GM18873 (cell line): Measurements from ENCODE around the gene PIK3R2.
"Not testable (repeated sequence)": the region's sequence is repeated elsewhere in the genome, so short reads cannot be mapped to it uniquely, and the experiment has no call there.

Experiments used
- ATAC-seq: cut with Tn5 transposase; IDR thresholded peaks from one replicate; pipeline ENCODE4 v1.9.1; 2021; ENCODE audit warnings: mild to moderate bottlenecking, moderate library complexity, moderate number of reproducible peaks; ENCODE audit not compliant: unreplicated experiment, low FRiP score

The PIK3R2 gene

DNA sequence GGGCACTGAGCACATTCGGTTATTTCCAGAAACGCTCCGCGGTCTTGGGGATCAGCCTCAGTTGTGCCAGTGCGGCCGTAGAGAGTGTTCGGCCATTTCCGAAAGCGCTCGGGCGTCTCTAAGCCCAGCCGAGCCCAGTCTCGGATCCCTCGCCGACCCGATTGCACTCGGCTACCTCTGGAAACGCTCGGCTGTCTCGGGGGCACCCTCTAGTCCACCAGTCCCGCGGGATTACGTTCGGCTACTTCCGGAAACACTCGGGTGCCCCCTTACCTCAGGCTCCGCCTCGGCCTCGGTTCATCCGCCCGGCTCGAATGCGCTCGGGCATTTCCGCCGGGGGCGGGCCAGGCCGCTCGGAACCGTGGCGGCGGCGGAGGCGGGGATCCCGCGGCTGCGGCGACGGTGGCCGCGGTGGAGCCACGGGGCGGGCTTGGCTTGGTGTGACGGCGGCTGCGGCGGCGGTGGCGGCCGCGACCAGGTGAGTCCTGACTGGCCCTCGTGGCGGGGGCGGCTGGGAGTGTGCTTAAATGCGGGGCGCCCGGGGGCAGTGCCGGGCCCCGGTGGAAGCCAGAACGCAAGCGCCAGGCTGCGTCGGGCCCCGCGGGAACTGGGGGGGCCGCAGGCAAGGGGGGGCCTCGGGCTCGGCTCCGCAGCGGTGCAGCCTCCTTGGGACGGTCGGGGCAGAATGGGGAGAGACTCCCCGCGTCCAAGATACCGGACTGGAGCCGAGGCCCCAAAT lies at the start of gene PIK3R2:
TSS of gene PIK3R2 (plus strand) at position 347 of the 739 bp plus-strand sequence. CDS start 2,717 bp downstream, outside the sequence.
- ATAC-seq, result peak; percentile 73

DNA sequence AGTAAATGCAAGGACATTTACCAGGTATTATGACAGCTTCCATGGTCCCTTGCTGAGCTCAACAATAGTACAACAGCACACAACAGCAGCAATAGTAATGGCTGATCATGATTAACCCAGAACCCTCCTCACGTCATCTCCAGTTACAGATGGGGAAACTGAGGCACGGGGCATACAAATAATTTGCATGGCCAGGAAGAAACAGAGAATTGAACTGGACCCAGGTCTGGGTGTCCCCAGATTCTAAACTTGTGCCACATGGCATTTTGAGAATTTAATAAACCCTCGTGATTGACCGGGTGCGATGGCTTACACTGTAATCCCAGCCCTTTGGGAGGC lies 48.2 kb upstream of the PIK3R2 start:
- no peak for ATAC-seq

DNA sequence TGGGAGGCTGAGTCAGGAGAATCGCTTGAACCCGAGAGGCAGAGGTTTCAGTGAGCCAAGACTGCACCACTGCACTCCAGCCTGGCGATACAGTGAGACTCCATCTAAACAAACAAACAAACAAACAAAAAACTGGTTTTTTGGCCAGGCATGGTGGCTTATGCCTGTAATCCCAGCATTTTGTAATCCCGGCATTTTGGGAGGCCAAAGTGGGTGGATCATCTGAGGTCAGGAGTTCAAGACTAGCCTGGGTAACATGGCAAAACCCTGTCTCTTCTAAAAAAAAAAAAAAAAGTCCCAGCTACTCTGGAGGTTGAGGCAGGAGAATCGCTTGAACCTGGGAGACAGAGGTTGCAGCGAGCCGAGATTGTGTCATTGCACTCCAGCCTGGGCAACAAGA lies 47.7 kb upstream of the PIK3R2 start:
- not testable (repeated sequence) for ATAC-seq

DNA sequence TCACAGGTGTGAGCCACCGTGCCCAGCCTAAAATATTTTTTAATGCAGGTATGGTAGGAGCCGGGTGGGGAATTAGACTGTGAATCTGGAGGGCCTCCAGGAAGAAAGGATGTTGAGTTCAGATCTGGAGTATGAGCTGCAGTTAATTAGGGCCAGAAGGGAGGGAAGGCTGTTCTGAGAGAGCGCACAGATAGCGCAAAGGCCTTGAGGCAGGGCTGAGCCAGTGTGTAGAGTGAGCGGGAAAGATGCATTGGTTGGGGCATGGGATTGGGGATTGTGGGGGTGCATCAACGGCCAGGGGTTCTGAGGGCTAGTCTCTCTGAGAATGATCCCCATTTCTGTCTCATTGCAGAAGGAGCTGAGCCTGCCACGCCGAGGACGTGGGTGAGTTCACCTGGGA lies 45.7 kb upstream of the PIK3R2 start:
- ATAC-seq, result no peak

DNA sequence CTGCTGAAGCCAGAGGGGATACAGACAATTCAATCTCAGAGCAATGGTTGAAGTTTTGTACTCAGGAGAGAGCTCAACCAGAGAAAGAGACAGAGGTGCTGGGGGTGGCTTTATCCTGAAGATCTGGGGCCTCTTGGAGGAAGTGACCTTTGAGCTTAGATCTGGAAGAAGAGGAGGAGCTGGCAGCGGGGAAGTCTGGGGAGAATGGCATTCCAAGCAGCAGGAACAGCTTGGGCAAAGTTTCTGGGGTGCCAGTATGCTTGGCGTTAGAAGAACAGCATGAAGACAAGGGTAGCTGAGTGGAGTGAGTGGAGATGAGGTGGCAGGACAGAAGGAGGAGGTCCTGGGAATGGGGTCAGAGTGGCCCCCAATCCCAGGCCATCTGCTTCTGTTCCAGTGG lies 44.1 kb upstream of the PIK3R2 start:
- no peak for ATAC-seq

DNA sequence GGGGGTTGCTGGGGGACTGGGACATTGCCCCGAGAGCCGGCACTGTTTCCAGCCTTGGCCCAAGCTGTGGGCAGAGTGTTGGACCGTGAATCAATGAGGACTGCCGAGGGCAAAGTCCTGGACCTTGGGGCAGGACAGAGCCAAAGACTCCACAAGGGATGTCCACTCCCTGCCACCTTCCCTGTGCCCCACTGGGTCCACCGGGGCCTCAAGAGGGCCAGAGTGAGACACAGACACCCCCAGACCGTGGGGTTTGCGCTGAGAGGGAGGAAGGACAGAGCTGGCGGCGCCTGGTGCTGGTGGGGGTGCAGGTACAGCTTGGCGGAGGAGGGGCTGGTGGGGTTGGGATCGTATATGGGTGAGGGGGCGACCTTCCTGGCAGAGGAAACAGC lies 43.6 kb upstream of the PIK3R2 start:
- no peak for ATAC-seq

DNA sequence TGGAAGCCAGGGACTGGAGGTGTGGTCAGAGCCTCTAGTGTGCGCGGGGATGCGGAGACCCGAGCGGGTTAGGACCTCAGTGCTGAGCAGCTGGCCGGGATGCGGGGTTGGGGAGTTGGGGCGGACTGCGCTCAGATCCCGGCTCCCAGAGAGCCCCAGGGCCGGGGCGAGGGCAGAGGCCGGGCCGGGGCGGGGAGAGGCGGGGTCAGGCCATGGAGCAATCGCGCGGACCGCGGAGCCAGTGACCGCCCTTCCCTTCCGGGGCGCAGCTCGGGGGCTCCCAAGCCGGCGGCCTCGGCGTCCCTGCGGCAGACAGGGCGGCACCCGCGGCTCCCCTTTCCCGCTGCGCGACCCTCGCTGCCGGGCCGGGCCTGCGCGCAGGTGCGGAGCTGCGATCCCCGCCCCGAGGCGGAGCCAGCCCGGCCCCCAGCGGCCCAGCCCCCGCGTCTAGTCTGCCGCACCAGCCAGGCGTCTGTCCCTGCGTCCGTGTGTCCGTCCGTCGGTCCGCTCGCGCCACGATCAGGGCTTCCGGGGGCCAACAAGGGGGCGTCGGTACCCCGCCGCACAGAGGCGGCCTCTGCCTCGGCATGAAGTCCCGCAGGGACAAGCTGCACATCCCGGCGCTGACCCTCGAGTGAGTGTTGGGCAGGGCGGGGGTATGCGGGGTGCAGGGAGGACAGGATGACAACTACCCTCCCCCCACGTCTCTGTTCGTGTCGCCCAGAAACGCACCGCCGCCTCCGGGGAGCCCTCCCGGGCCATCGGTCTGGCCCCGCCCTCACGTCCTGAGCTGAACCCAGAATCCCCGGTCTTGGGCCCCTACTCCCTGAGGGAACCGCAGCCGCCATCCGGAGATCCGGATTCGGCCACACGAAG lies 43.0 kb upstream of the PIK3R2 start:
- no peak for ATAC-seq

DNA sequence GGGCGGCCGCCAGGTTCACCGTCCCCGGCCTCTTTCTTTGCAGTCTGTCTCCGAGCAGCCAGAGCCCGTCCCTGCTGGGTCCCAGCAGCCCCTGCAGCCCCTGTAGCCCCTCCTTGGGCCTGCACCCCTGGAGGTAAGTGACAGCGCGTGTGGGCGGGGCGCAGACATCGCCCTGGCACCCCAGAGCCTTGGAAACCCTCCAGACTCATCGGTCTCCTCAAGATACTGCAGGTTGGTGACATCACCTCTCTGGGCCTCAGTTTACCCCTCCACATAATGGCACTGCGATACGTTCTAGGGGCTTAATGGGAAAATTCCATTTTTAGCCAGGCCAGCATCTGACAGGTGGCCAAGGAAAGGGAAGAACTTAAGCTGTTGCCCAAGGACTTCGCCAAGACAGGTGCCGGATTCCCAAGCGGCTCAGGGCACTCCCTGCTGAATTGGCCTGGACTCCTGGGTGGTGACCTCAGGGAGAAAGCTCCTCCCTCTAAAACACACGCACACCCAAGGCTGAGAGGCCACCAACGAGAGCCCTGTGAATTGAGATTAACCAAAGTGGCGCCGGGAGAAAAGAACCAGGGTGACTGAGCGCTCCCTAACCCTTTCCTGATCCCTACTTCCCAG lies 42.2 kb upstream of the PIK3R2 start:
- ATAC-seq, result no peak

DNA sequence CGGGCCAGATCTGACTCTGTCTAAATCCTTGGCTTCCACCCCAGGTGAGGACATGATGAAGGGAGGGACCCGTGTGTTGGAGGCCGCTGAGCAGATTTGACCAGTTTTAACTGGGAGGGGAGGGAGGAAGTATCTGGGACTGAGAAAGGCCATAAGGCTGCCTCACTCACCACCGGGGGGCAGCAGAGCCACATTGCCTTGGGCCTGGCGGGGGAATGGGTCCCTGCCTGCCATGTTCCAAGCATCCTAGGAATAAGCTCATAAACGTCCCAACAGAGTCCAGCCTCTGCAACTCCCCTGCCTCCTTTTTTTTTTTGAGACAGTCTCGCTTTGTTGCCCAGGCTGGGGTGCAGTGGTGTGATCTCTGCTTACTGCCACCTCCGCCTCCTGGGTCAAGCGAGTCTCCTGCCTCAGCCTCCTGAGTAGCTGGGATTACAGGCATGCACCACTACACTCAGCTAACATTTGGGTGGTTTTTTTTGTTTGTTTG lies 39.9 kb upstream of the PIK3R2 start:
- no peak for ATAC-seq

DNA sequence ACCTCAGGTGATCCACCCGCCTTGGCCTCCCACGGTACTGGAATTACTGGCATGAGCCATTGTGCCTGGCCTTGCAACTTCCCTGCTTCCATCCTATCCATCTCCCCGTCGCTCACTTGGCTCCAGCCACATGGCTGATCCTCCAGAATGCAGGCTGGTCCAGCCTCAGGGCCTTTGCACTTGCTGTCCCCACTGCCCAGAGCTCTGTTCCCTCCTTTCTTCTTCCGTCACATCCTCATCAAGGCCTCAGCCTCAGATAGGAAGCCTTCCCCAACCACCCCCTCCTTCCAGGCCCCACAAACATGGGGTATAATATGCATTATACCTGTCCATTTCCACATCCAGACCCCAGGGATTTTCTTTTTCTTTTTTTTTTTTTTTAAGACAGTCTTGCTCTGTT lies 39.1 kb upstream of the PIK3R2 start:
- no peak for ATAC-seq

DNA sequence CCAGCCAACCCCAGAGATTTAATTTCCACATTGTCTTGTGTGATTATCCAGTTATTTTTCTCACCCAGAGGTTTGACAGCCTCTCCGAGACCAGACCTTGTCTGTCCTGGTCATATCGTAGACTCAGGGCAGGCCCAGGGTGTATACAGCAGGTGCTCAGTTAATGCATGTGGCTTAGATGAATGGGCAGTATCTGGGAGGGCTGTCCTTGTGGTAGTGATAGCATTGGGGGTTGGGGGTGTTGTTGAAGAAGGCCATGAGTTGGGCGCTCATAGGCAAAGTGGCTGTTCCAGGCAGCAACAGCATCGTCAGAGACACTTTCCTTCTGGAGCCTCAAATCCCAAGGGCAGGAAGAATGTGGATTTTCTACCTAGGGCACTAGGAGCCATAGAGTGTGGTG lies 38.5 kb upstream of the PIK3R2 start:
- no peak for ATAC-seq

DNA sequence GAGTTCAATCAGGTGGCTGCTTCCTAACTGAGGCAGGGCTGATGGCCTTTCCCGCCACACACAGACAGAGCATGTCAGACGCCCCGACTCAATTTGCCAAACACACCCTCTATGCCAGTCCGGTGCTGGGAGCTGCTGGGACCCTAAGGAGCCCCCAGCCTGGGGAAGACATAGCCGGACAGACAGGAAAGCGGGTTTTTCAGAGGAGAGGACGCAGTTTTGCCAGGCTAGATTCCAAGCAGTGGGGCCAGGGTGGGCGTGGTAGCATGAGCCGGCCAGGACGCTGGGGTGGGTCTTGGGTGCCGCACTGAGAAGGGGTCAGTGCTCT lies 35.6 kb upstream of the PIK3R2 start:
- ATAC-seq, result no peak

DNA sequence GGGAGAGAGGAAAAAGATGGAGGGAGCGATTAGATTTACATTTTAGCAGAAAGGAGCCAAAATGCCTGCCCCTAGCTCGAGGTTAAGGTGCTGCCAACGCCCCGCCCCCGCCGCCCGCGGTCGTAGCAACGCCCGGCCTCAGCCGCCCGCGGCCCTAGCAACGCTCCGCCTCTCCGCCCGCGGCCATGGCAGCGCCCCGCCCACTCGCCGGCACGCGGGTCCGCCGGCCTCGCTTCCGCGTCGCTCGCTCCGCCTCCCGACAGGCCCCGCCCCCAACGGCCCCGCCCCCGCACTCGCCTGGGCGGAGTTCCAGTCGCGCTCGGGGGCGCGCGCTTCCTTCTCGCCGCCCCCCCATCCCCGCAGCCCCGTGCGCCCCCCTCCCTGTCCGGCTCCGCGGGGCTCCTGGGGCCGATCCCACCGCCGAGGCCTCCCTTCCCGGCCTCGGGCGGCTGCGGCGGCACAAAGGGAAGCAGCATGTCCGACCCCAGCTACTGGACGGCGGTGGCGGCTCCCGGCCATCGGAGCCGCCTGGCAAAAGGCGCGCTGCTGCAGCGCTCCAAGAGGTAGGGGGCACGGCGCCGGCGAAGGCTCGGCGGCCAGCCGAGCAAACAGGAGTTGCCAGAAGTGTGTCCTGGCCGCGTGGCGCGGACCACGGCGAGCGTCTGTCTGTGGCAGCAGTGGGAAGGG lies 35.1 kb upstream of the PIK3R2 start:
- peak; percentile 59 for ATAC-seq

DNA sequence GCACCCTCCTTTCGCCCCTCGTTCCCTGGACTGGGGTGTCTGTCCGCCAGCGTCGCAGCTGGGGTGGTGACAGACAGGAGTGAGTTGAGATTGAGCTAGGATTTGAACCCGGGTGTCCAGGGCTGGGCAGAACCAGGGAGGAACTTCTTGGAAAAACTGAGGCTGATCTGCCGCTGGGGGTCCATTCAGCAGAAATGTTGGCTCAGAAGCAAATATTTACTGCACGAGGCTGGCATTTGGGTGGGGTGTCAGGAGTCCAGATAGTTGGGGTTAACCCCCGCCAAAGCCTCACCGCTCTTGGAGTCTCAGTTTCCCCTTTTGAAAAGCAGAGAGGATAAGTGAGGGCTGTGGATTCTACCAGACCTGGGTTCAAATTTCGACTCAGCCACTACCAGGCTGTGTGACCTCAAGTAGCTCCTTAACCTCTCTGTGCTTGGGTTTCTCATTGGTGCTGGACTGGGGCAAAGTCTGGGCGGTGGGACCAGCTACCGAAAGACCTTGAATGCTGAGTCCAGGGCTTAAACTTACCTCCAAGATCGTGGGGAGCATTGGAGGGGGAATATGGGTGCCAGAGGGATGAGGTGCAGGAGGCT lies 34.4 kb upstream of the PIK3R2 start:
- no peak for ATAC-seq

DNA sequence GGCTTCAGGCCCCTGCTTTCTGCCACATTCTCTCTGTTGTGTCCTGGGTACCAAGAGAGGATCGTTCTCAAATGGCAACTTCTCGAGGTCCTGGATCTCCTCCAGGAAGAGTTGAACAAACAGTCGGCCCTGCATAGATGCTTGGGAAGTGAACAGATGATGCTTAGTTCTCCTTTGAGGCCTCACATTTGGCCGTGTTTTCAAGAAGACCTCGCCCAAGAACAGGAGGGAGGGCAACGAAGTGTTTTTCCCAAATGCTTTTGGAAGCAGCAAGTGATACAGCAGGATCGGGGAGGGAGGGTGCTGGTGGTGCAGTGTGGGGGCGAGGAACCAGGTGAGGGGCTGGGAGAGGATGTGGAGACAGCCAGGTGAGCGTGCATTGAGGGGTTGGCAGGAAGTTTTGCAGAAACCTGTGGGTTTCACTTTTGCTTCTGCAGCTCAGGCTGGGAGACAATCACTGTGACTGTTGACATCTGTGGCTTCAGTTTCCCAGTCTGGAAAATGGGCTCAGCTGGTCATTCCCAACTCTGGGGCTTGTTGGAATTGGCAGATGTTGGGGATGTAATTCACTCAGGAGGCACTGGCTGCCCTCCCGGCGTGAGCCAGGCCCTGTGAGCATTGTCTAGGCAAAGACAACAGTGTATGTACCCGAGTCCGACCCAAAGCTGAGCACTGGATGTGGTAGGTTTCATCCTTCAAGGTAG lies 33.8 kb upstream of the PIK3R2 start:
- ATAC-seq, result no peak

DNA sequence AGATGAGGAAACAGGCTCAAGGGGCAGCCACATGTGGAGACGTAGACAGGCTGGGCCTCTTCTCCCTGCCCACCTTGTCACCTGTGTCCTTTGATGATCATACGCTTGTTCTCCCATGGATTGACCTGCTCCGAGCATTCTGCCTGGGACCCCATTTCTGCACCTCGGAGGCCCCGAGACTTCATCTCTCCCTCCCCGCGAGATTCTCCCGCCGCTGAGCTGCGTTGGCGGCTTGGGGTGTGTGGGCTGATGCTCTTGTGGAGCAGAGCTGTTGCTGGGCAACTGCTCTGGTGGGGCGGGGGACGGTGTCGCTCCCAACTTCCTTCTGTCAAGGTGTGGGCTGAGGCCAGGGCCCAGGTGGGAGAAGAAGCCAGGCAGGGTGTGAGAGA lies 33.3 kb upstream of the PIK3R2 start:
- ATAC-seq, result no peak

DNA sequence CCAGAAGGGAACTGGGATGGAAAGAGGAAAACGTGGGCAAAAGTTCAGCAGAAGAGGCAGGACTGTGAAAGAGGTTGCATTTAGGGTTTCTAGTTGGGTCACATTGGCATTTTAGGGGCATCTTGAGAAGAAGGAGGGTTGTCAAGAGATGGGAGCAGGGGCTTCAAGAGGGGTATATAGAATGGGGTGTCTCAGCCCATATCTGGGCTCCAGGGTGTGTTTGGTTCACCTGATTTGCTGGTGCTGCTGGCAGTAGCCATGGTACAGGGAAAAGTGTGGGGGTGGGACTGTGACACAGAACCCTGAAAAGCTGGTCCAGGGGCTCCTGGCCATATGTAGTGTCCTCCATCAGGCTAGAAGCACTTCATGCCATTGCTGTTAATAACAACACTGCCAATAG lies 32.8 kb upstream of the PIK3R2 start:
- ATAC-seq, result no peak

DNA sequence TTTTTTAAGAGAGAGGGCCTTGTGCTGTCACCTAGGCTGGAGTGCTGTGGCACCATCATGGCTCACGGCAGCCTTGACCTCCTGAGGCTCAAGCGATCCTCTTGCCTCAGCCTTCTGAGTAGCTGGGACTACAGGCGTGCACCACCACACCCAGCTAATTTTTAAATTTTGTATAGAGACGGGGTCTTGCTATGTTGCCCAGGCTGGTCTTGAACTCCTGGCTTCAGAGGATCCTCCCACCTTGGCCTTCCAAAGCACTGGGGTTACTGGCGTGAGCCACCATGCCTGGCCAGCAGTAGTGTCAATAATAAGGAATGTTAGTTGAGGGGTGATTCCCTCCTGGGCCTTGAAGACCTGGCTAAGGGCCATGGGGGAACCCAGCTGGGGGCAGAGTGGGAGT lies 31.8 kb upstream of the PIK3R2 start:
- no peak for ATAC-seq

DNA sequence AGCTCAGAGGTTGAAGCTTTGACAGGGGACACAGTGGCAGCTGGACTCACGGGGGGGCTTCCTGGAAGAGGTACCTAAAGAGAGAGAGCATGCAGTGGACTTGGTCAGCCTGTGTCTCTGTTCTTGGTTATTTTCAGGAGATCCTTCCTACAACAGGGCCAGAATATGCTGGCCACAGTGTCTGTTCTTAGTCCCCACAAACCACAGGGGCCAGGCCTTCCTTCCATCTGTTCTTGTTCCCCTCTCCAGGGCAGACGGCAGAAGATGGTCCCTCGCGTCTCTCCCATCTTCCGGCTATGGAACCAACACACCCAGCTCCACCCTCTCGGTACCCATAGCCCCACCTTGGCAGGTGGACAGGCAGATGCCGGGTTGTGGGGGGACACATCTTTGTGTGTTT lies 30.5 kb upstream of the PIK3R2 start:
- ATAC-seq, result no peak
